WTC11 (cell line): ENCODE measurements around the gene UBE2F. TPM values are rescaled to one million over a fixed set of nuclear protein-coding genes. Genes with fewer than 3 reads are reported as not detected.

ENCODE experiments used
- ATAC-seq: fragments of 200-7000 bp; cut with Tn5 transposase; 2 replicates; pipeline ENCODE4 v1.10.0; 2021; ENCODE audit warnings: mild to moderate bottlenecking, moderate library complexity
- CTCF ChIA-PET: fragments of 300-600 bp; sonication (Branson Sonifier 250); formaldehyde crosslinking; loops from one replicate; lab custom pipeline; 2021; ENCODE audit warnings: antibody characterized with exemption; lab: Charles Lee
- POLR2A ChIA-PET: fragments of 350-600 bp; sonication (Branson Sonifier 250); formaldehyde crosslinking; loops from one replicate; lab custom pipeline; 2021; ENCODE audit warnings: antibody characterized with exemption; lab: Charles Lee
- DNase-seq: peaks from one replicate; pipeline ENCODE4 v3.0.0; 2021; ENCODE audit warnings: low spot score
- H3K27ac Mint-ChIP-seq: 2 replicates; pipeline ENCODE4 v1.8.0; 2021; ENCODE audit warnings: mixed read lengths
- H3K27me3 Mint-ChIP-seq: 2 replicates; pipeline ENCODE4 v1.8.0; 2021; ENCODE audit warnings: low read depth, mild to moderate bottlenecking, moderate library complexity, mixed read lengths
- H3K36me3 Mint-ChIP-seq: 2 replicates; pipeline ENCODE4 v1.8.0; 2021; ENCODE audit warnings: mixed read lengths
- H3K4me1 Mint-ChIP-seq: 2 replicates; pipeline ENCODE4 v1.8.0; 2022; ENCODE audit warnings: mixed read lengths
- H3K4me3 Mint-ChIP-seq: 2 replicates; pipeline ENCODE4 v1.8.0; 2021; ENCODE audit warnings: mild to moderate bottlenecking, moderate library complexity, mixed read lengths
- H3K9me3 Mint-ChIP-seq: 2 replicates; pipeline ENCODE4 v1.8.0; 2021; ENCODE audit warnings: mixed read lengths
- ARID4B ChIP-seq: sonication (generic); formaldehyde crosslinking; IDR thresholded peaks from 2 replicates; pipeline ENCODE4 v1.8.0; 2023; ENCODE audit warnings: missing genetic modification reagents, mild to moderate bottlenecking, borderline replicate concordance
- ERG ChIP-seq: fragments of 250-450 bp; sonication (Bioruptor Pico); IDR thresholded peaks from 2 replicates; pipeline ENCODE4 v1.8.0; 2021; ENCODE audit warnings: mild to moderate bottlenecking
- FOXP4 ChIP-seq: sonication (generic); formaldehyde crosslinking; IDR thresholded peaks from 2 replicates; pipeline ENCODE4 v1.8.0; 2022; ENCODE audit warnings: mild to moderate bottlenecking, missing genetic modification reagents
- GTF2I ChIP-seq: fragments of 250-450 bp; sonication (Bioruptor Pico); conservative IDR thresholded peaks from 2 replicates; pipeline ENCODE4 v1.4.0; 2021; ENCODE audit warnings: mild to moderate bottlenecking
- HMGXB4 ChIP-seq: sonication (generic); formaldehyde crosslinking; IDR thresholded peaks from 2 replicates; pipeline ENCODE4 v1.8.1; 2023; ENCODE audit warnings: mild to moderate bottlenecking, moderate library complexity, missing genetic modification reagents
- KAT7 ChIP-seq: sonication (generic); formaldehyde crosslinking; IDR thresholded peaks from 2 replicates; pipeline ENCODE4 v1.8.1; 2023; ENCODE audit warnings: missing genetic modification reagents, mild to moderate bottlenecking, borderline replicate concordance
- NFE2L1 ChIP-seq: sonication (generic); formaldehyde crosslinking; IDR thresholded peaks from 2 replicates; pipeline ENCODE4 v1.8.1; 2023; ENCODE audit warnings: missing genetic modification reagents
- PRRX2 ChIP-seq: fragments of 250-450 bp; sonication (Bioruptor Pico); IDR thresholded peaks from 2 replicates; pipeline ENCODE4 v1.8.0; 2021; ENCODE audit warnings: mild to moderate bottlenecking
- RELA ChIP-seq: sonication (generic); formaldehyde crosslinking; IDR thresholded peaks from 2 replicates; pipeline ENCODE4 v1.8.1; 2022; ENCODE audit warnings: missing genetic modification reagents, mild to moderate bottlenecking, borderline replicate concordance
- SMAD3 ChIP-seq: sonication (generic); formaldehyde crosslinking; IDR thresholded peaks from 2 replicates; pipeline ENCODE4 v1.8.0; 2022; ENCODE audit warnings: missing genetic modification reagents, mild to moderate bottlenecking, borderline replicate concordance
- TEAD4 ChIP-seq: sonication (generic); formaldehyde crosslinking; IDR thresholded peaks from 2 replicates; pipeline ENCODE4 v1.8.0; 2022; ENCODE audit warnings: mild to moderate bottlenecking, missing genetic modification reagents
- USF1 ChIP-seq: sonication (generic); formaldehyde crosslinking; IDR thresholded peaks from 2 replicates; pipeline ENCODE4 v1.8.0; 2022; ENCODE audit warnings: mild to moderate bottlenecking, missing genetic modification reagents
- ZBTB21 ChIP-seq: sonication (generic); formaldehyde crosslinking; IDR thresholded peaks from 2 replicates; pipeline ENCODE4 v1.8.1; 2023; ENCODE audit warnings: mild to moderate bottlenecking, missing genetic modification reagents, borderline replicate concordance
- ZNF263 ChIP-seq: sonication (generic); formaldehyde crosslinking; IDR thresholded peaks from 2 replicates; pipeline ENCODE4 v1.8.1; 2022; ENCODE audit warnings: low read depth, mild to moderate bottlenecking, moderate library complexity, missing genetic modification reagents
- ZNF281 ChIP-seq: sonication (generic); formaldehyde crosslinking; IDR thresholded peaks from 2 replicates; pipeline ENCODE4 v1.8.0; 2023; ENCODE audit warnings: mild to moderate bottlenecking, missing genetic modification reagents
- ZNF532 ChIP-seq: fragments of 250-450 bp; sonication (Bioruptor Pico); IDR thresholded peaks from 2 replicates; pipeline ENCODE4 v1.9.0; 2021; ENCODE audit warnings: mild to moderate bottlenecking, borderline replicate concordance
- total RNA-seq: library from RNA; stranded (reverse); gene quantifications from 3 replicates; pipeline ENCODE4 v1.2.3, GENCODE V29; 2021

Gene UBE2F
- total RNA-seq, 1 experiment from 2014 or later, result 49.5 TPM

GRCh38 chr2:237977380-237977779 is 10.6 kb downstream of the UBE2F start (continued):
- no peak for TF ChIP-seq HMGXB4
- no peak for TF ChIP-seq GTF2I (CRISPR knock-in tag)

- H3K27ac Mint-ChIP-seq, result no peak overlapping the region
- CTCF ChIA-PET, result interaction anchor here (0.6 to 0.9 kb wide), 3 partner anchors 55 to 1465 kb away, joined by 3 read pairs; no protein-coding TSS in a partner anchor
- TF ChIP-seq ZNF281, result no peak
- TF ChIP-seq NFE2L1 (CRISPR knock-in tag), result no peak
- no peak for TF ChIP-seq SMAD3 (CRISPR knock-in tag)
- TF ChIP-seq FOXP4 (CRISPR knock-in tag), result no peak
- no peak for TF ChIP-seq TEAD4 (CRISPR knock-in tag)
- no peak for TF ChIP-seq ZBTB21 (CRISPR knock-in tag)
- TF ChIP-seq PRRX2, result no peak
- no peak for TF ChIP-seq KAT7 (CRISPR knock-in tag)
- TF ChIP-seq ZNF263 (CRISPR knock-in tag), result no peak
- TF ChIP-seq ZNF532 (CRISPR knock-in tag), result no peak
- no peak for TF ChIP-seq ERG (CRISPR knock-in tag)
- no peak for TF ChIP-seq USF1 (CRISPR knock-in tag)
- TF ChIP-seq RELA (CRISPR knock-in tag), result no peak
- no peak for TF ChIP-seq ARID4B (CRISPR knock-in tag)
Measured at GRCh38 chr2:237978058-237978712, 11.4 kb downstream of the UBE2F start.

More at GRCh38 chr2:237978058-237978712, 11.4 kb downstream of the UBE2F start:
- no peaks in the 10 kb centered on the region for H3K9me3 Mint-ChIP-seq
- DNase-seq (no peak), ATAC-seq (no peak)
- no peak overlapping the region for H3K4me3 Mint-ChIP-seq
- POLR2A ChIA-PET, result interaction anchor here (1.1 kb wide), 1 partner anchor 52 kb away, joined by 3 read pairs; no protein-coding TSS in a partner anchor
- H3K27me3 Mint-ChIP-seq, result no peaks in the 10 kb centered on the region
- peaks cover 12% of the 10 kb centered on the region for H3K36me3 Mint-ChIP-seq
- H3K4me1 Mint-ChIP-seq, result peaks cover 25% of the 10 kb centered on the region
